Amniotic epithelial cell (primary cell): Measurements from ENCODE around the gene UPK2.
"Not testable (repeated sequence)": the region's sequence is repeated elsewhere in the genome, so short reads cannot be mapped to it uniquely, and the experiment has no call there.

Source experiments
- DNase-seq: peaks from one replicate; pipeline ENCODE4 v3.0.0-alpha.2; 2010; ENCODE audit warnings: low read depth

Gene UPK2

DNA sequence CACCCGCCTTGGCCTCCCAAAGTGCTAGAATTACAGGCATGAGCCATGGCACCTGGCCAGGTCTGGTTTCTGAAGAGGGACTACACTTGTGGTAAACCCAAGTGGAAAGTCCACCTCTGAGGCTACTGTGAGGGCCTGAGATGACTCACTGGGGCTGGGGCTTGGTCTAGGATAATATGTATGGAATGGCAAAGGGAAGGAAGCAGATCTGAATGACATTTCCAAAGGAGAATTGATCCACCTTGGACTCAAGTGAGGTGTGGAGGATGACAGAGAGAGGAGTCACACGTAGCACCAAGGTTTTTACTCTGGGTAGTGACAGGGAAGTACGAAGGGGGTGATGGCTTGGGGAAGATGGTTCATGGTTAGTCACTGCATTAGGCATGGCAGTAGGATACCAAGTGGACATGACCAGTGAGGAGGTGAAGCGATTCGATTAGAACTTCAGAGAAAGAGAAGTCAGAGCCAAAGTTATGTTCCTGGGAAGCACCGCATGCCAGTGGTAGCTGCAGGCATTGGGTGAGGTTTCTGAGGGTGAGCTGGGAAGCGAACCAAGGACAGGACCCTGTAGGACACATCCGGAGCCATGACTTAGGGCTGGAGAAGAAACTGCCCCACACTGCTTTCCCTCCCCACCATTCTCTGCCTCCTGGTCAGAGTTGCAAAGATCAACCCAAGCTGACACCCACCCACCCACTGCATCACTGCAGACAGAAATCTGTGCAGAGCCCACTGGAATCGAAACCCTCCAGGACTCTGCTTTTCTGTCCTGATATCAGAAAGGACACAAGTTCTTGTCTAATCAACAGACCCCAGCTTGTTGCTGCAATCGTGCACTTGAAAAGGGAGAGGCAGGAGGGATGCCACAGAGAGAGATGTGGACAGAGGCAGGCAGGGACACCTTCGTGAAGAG lies 17.4 kb upstream of the UPK2 start:
- DNase-seq = peak; percentile 78

DNA sequence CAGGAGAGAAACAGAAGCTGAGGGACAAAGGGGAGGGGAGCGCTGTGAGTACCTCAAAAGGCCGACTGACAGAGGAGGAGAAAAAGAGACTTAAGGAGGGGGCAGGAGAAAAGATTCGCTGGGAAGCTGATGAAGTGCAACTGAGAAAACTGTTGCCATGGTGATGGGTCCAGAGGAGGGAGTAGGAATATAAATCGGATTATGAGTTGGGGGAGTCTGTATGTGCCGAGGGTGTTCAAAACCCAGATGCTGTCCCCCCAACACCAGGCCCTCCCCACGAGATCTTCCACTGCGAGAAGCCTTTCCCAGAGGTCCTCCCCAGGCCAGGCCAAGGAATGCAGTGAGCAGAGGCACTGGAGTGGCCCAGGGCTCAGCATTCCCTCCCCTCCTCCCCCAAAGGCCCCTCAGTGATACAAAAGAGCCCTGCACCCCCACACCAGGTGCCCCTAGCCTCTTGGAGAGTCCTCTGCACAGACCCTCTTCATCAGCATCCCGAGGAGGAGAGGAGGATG lies 16.6 kb upstream of the UPK2 start:
- DNase-seq = no peak

- peak; percentile 47 for DNase-seq
Observed at GRCh38 chr11:118939953-118940598, 16.0 kb upstream of the UPK2 start.

- DNase-seq = no peak
Observed at GRCh38 chr11:118947091-118947490, 9.0 kb upstream of the UPK2 start.

- no peak for DNase-seq
Observed at GRCh38 chr11:118948000-118948399, 8.1 kb upstream of the UPK2 start.

DNA sequence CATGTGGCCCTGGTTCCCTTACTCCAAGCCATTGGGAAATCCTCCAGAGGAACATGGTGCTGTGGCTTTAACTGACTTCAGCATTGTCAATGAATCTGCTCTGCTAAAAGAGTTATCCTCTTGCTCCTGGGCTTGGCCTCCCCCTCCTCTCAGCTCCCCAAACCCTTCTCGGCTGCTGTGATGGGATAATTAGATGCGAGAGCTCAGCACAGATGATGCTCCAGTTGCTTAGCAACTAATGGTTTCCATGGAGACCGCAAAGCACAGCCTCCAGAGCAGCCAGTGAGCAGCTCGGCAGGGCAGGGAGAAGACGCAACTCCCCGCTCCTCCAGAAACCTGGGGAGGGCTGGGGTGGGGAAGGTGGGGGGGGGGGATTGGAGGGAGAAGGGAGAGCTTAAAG lies 2.8 kb upstream of the UPK2 start:
- DNase-seq = peak; percentile 46

DNA sequence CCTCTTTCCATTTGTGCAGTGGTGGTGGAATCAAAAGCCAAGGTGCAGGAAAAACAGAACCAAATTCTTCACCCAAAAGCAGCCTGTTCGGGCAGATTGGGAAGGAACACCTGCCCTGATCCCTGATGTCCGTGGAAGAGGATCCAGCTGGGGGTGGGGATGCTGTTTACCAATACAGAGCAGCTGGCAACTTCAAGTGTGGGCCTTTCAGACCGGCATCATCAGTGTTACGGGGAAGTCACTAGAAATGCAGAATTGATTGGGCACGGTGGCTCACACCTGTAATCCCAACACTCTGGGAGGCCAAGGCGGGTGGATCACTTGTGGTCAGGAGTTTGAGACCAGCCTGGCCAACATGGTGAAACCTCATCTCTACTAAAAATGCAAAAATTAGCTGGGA lies 2.1 kb upstream of the UPK2 start:
- not testable (repeated sequence) for DNase-seq

- DNase-seq = no peak
Observed at GRCh38 chr11:118956847-118957469, 860 bp downstream of the UPK2 start.

DNA sequence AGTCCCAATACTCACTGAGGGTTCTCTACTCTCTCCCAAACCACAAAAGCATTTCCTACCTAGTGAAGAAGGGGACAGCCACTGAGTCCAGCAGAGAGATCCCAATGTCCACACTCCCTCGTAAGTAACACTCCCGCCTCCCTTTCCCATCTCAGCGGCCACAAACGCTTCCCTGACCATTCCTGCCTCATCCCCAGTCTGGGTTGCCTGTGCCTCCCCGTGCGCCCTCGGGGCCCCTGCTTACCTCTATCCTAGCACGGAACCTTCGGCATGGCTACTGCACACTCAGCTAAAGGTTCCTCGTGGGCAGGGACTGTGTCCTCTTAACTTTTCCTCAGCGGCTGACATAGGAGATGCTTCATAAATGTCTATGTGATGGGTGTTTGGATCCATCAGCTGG lies 1.5 kb downstream of the UPK2 start:
- DNase-seq = no peak

- no peak for DNase-seq
Observed at GRCh38 chr11:118957968-118958367, 1.9 kb downstream of the UPK2 start.

DNA sequence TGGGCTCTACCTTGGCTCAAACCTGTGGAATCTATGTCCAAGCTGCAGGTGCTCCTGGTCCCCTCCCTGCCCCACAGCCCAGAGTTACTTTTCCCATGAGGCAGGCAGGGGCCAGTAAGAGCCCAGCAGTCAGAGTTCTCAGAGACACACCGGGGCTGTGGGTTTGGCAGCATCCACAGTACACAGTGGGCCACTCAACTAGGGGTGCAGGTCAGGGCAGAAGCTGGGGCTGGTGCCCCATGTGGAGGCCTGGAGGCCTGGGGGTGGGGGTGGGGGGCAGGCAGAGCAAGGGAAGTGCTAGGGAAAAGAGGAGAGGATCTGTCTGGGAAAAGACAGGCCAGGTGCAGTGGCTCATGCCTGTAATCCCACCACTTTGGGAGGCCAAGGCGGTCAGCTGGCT lies 2.5 kb downstream of the UPK2 start:
- no peak for DNase-seq

DNA sequence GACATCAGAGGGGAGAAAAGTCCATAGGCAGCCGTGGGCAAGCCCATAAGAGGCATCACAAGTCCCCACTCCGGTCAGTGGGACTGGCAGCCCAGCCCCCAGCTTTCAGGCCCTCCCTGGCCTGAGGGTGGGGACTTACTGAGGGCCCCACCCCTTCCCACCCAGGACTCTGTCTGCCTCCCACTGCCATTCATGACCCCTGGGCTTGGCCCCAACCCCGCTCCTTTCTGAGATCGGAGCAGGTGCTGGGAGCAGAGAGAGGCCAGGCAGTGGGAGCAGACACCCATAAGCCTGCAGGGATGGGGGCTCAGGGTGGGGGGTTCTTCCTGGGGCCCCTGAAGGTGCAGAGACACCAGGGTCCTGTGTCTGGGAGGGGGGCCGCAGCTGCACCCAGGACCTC lies 5.1 kb downstream of the UPK2 start:
- no peak for DNase-seq

DNA sequence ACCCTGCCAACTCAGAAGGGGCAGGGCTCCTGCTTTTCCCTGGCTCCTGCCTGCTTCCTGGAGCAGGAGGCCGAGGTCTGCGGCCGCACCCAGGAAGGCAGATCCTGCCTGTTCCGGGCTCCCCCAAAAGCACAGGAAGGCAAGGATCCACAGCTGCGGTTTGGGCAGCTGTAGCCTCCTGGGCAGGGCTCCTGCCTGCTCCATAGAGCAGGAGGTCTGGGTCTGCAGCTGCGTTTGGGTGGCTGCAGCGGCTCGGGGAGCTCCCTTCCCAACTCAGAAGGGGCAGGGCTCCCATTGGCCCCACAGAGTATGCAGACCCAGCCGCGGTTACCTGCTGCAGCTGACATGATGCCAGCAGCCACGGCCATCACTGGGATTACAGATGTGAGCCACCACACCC lies 5.5 kb downstream of the UPK2 start:
- no peak for DNase-seq

DNA sequence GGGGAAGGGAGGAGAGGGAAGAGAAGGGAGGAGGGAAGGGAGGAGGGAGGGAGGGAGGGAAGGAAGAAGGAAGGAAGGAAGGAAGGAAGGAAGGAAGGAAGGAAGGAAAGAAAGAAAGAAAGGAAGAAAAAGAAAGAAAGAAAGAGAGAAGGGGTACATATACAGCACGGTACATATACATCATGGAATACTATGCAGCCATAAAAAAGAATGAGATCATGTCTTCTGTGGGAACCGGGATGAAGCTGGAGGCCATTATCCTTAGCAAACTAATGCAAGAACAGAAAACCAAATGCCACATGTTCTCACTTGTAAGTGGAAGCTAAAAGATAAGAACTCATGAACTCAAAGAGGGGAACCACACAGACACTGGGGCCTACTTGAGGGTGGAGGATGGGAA lies 13.4 kb downstream of the UPK2 start:
- DNase-seq = not testable (repeated sequence)

GRCh38 chr11:118971646-118972045 lies 15.5 kb downstream of the UPK2 start, which contains the start of gene FOXR1:
FOXR1 (plus strand) TSS chr11:118971761; CDS start chr11:118971932, 171 bp downstream.
- no peak for DNase-seq

GRCh38 chr11:118973985-118974384 lies 17.9 kb downstream of the UPK2 start:
- DNase-seq = no peak

- peak; percentile 21 for DNase-seq
Observed at GRCh38 chr11:118975771-118976709, 19.9 kb downstream of the UPK2 start.

DNA sequence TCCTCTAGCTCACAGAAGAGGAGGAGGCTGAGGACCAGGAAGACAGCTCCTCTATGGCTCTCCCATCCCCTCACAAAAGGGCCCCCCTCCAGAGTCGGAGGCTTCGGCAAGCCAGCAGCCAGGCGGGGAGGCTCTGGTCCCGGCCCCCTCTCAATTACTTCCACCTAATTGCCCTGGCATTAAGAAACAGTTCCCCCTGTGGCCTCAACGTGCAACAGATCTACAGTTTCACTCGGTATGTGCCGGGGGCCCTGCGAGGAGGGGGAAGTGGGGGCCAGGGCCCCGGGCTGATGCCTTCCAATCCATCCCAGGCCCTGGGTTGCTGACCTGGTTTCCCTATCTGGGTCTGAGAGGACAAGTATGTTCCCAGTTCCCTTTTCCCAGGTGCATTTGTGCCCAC lies 23.3 kb downstream of the UPK2 start:
- DNase-seq = no peak

- peak; percentile 38 for DNase-seq
Observed at GRCh38 chr11:118980191-118980881, 24.2 kb downstream of the UPK2 start.

GRCh38 chr11:118984337-118984736 lies 28.2 kb downstream of the UPK2 start:
- DNase-seq = not testable (repeated sequence)

DNA sequence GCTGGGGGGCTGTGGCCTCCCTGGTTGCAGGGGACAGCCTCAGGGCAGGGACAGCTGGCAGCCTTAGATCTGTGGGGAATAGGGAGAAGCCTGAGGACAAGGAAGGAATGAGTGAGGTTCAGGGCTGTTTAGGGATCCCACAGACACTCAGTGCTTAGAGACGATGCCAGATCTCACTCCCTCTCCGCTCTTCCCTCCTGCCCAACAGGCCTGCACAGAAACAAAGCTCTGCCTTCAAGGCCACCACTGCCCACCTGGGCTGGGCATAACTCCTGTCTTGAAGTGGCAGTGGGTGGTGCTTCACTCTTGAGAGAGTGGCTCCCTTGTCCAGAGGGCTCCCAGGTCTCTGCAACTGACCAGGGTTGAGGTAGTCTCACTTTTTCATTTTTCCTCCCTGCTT lies 28.7 kb downstream of the UPK2 start:
- DNase-seq = no peak
